NK-92 (cell line): ENCODE measurements around the gene PMIS2.

Experiments
- DNase-seq: peaks from one replicate; lab custom pipeline; 2025; ENCODE audit not compliant: unreplicated experiment; lab: John Stamatoyannopoulos, UW

The PMIS2 gene

GRCh38 chr19:35585848-35586247 is at the start of gene PMIS2:
PMIS2 (plus strand) TSS chr19:35586173; CDS start chr19:35586260, 87 bp downstream.
- no peak for DNase-seq

- DNase-seq: no peak
Measured at GRCh38 chr19:35539314-35539713, 46.7 kb upstream of the PMIS2 start.

- no peak for DNase-seq
Measured at GRCh38 chr19:35539850-35540249, 46.1 kb upstream of the PMIS2 start.

- no peak for DNase-seq
Measured at GRCh38 chr19:35540356-35540927, 45.5 kb upstream of the PMIS2 start.

GRCh38 chr19:35542209-35542608 is 43.8 kb upstream of the PMIS2 start:
- DNase-seq: no peak

- no peak for DNase-seq
Measured at GRCh38 chr19:35543280-35544109, 42.5 kb upstream of the PMIS2 start.

GRCh38 chr19:35544110-35544802 is 41.7 kb upstream of the PMIS2 start:
- DNase-seq: no peak

GRCh38 chr19:35545001-35545854 is 40.7 kb upstream of the PMIS2 start, which contains the start of gene TMEM147:
TMEM147 (plus strand) TSS chr19:35545626; CDS start chr19:35545740, 114 bp downstream.
- DNase-seq: no peak

- no peak for DNase-seq
Measured at GRCh38 chr19:35545855-35546381, 40.1 kb upstream of the PMIS2 start.

GRCh38 chr19:35546532-35546931 is 39.4 kb upstream of the PMIS2 start:
- DNase-seq: no peak

GRCh38 chr19:35549174-35549788 is 36.7 kb upstream of the PMIS2 start:
- DNase-seq: no peak

- DNase-seq: no peak
Measured at GRCh38 chr19:35549879-35550523, 36.0 kb upstream of the PMIS2 start.

GRCh38 chr19:35551091-35551810 is 34.7 kb upstream of the PMIS2 start:
- DNase-seq: no peak

- DNase-seq: no peak
Measured at GRCh38 chr19:35552534-35553384, 33.2 kb upstream of the PMIS2 start.

GRCh38 chr19:35553385-35554000 is 32.5 kb upstream of the PMIS2 start:
- no peak for DNase-seq

- DNase-seq: no peak
Measured at GRCh38 chr19:35554076-35554475, 31.9 kb upstream of the PMIS2 start.

GRCh38 chr19:35555301-35556005 is 30.5 kb upstream of the PMIS2 start:
- DNase-seq: no peak
